GM18508 (cell line): ENCODE data around the gene MAML3.

ENCODE experiments used
- ATAC-seq: cut with Tn5 transposase; IDR thresholded peaks from one replicate; pipeline ENCODE4 v1.9.1; 2021; ENCODE audit warnings: moderate number of reproducible peaks; ENCODE audit not compliant: insufficient read depth, unreplicated experiment

The MAML3 gene

DNA sequence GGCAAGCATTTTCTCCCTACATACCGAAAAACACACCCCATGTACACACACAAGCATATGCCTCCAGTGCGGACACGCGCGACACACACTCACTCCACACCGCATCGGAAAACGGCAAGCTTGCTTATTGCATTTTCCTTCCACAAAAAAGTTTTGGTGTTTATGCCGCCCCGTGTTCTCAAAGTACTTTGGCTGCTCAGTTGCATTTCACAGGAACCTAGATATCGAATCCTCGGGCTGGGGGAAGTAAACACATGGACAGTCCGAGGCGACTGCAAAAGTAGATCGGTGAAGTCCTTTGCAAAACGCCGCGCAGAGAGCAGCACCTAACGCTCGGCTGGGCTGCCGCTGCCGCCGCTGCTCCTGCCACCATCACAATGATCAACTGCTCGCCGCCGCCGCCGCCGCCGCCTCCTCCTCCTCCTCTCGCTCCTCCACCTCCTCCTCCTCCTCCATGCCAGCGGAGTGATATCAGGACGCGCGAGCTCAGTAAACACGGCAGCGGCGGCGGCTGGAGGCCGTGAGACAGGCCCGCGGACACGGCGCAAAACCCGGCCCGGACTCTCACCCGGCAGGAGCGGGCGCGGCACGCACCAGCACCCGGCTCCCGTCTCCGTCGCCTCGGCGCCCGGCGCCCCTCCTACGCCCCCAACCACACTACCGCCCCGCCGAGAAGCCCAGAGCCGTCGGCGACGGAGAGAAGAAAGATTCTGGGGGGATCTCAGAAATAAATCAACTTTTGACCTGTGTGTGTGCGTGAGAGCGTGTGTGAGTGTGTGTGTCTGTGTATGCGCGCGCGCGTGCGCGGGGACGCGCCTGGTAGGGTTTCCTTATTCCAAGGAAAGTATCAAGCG is at the start of gene MAML3:
Gene MAML3, minus strand, starts transcription at position 467 of the 854 bp plus-strand sequence. CDS start 857 bp downstream, outside the sequence.
- ATAC-seq: no peak

- ATAC-seq: no peak
Observed at GRCh38 chr4:140198942-140199341, 45.0 kb upstream of the MAML3 start.

DNA sequence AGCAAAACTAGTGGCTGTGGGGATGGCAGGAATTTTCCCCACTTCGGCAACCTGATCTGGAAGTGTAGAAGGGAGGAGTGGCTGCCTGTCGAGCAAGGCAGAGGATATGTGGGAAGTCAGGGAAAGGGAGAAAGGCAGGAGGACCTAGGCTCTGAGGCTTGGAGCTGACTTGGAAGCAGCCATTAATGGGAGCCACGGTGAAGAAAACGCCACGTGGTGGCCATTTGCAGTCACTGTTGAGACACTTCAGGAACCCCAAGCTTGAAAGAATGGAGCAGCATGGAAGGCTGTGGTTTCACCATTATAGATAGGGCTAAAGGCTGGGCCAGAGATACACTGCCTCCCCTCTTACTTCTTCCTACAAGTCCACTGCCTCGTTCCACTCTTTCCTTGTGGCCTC is 41.8 kb upstream of the MAML3 start:
- ATAC-seq: no peak

DNA sequence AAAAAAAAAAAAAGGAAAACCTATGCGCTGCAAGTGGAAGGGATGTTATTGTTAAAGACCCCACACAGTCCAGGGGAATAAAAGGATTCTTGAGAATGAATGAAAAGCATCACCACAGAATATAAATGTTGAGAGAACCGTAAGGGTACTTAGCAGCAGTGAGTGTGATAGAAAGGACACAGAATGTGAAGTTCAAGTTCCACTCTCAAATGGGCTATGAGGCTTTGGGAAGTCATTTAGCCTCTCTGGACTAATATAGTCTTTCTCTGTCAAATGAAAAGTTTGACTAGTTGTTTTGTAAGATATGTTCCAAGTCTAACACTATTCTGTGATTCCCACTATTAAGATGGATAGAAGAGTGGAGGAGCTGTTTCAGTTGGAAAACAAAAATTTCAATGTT is 35.8 kb upstream of the MAML3 start:
- no peak for ATAC-seq

DNA sequence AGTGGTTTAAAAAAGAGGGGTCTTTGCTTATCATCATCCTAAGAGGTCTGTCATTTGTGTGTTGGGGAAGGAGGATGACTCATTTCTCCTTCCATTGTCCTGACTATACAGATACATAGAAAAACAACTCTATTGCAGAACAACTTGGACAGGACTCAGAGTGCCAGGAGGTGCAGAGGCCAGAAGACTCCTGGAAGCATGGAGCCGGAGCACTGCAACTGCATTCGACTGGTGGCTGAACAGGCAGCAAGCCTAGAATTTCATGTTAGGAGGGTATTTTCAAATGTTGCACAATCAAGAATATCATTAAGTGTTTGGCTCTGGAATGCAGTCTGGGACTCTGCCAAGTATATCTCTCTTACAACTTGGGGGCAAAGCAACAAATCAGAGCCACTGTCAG is 35.0 kb upstream of the MAML3 start:
- no peak for ATAC-seq

DNA sequence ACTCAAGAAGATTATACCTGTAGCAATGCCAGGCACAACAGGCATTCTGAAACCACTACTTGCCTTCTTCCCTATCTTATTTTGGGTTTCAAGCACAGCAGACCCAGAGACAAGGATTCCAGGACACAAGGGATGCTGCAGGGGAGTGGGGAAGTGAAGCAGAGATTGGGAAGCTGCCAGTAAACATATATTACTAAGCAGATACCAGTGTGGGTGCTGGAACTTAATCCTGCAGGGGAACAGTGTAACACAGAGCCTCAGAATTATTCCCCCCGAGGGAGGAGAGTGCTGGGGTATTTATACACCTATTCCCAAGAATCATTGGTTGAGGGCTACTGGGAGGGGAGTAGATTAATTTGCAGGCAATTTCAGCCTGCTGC is 33.3 kb upstream of the MAML3 start:
- ATAC-seq: no peak

DNA sequence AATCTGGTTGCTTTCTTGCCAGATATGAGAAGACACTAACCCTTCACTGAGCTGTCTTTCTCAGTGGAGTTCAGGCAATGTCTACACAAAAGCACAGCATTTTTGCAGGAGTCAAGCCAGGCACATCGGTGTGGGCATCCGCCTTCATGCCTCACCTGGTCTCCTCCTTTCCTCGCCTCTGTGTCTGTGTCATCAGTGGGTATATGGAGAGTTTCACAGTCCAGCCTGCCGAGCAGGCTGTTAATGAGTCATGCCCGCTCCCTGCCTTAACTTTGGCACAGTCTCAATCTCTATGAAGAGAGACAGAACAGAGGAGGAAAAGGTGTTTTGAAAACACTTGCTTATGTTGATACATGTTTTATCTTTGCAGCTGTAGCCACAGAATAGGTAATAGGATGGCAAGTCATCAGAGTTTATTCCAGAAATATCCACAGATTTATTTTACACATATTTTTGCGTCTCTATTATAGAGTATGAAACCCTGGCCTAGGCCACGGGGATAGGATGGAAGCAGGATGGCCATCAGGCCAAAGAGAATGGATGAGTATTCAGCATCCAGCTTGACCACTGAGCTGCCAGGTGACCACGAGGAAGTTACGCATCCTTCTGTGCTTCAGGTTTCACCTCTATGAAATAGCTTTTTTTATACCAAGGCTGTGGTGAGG is 32.8 kb upstream of the MAML3 start:
- ATAC-seq: no peak

DNA sequence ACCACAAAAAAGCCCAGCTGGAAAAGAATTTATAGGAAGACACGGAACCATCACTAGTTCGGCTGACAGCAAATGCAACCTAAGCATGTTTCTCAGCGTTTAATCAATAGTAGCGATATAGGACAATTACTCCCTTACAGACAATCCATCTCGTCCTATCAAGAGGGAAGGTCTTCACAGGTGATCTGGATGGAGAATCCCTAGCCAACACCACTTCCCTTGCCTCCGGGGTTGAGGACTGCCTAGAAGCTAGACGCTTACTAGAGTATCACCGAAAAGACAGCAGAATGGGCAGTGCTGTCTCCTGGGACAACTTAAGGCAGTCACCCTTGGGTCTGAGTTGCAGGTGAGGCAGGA is 32.1 kb upstream of the MAML3 start:
- no peak for ATAC-seq

- ATAC-seq: no peak
Observed at GRCh38 chr4:140185412-140186081, 31.6 kb upstream of the MAML3 start.

DNA sequence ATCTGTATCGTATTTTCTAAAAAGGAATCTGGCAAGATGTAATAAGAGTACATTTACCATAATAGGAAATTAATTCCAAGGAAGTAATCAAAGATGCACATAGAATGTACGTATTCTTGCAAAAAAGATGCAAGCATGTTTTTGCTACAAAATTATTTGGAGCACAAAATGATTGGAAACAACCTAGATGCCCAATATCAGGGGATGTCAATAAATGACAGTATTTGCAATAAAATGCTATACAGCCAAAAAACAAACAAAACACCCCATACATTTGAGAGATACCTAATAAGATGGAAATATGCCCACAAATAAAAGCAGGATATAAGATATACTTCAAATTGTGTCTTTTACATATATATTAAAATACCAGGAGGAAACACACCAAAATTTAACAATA is 29.3 kb upstream of the MAML3 start:
- no peak for ATAC-seq

- ATAC-seq: no peak
Observed at GRCh38 chr4:140180577-140180976, 26.6 kb upstream of the MAML3 start.

- no peak for ATAC-seq
Observed at GRCh38 chr4:140176735-140177134, 22.8 kb upstream of the MAML3 start.

- ATAC-seq: no peak
Observed at GRCh38 chr4:140174543-140174942, 20.6 kb upstream of the MAML3 start.

DNA sequence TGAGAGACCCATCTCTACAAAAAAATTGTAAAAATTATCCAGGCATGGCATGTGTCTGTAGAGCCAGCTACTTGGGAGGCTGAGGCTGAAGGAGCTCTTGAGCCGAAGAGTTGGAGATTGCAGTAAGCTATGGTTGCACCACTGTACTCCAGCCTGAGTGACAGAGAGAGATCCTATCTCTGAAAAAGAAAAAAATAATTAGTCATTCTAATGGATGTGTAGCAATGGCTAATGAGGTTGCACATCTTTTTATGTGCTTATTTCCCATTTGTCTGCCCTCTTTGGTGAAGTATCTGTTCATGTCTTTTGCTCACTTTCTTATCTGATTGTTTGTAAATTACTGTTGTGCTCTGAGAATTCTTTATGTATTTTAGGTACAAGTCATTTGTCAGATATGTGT is 19.0 kb upstream of the MAML3 start:
- ATAC-seq: no peak

- no peak for ATAC-seq
Observed at GRCh38 chr4:140170299-140170698, 16.3 kb upstream of the MAML3 start.

DNA sequence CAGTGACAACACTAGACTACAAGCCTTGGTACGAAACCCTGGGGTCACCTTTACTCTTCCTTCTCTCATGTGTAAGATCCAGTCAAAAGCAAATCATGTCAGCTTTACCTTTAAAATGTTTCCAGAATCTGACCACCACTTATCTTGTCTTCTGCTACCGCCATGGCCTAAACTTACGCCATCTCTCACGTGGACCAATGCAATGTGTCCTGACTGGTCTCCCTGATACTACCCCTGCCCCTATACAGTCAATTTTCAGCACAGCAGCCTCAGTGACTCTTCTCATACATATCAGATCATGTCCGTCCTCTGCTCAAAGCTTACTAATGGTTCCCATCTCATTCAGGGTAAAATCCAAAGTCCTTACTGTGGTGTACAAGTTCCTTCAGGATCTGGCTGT is 15.0 kb upstream of the MAML3 start:
- no peak for ATAC-seq

DNA sequence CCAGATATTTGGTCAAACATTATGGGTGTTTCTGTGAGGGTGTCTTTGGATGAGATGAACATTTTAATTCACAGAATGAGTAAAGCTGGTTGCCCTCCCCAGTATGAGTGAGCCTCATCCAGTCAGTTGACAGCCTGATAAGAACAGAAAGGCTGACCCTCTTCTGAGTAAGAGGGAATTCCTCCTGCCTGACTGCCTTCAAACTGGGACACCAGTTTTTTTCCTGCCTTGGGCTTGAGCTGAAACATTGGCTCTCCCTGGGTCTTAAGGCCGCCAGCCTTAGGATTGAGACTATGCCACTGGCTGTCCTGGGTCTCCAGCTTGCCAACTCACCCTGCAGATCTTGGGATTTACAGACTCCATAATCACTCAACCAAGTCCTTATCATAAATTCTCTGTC is 14.5 kb upstream of the MAML3 start:
- no peak for ATAC-seq

DNA sequence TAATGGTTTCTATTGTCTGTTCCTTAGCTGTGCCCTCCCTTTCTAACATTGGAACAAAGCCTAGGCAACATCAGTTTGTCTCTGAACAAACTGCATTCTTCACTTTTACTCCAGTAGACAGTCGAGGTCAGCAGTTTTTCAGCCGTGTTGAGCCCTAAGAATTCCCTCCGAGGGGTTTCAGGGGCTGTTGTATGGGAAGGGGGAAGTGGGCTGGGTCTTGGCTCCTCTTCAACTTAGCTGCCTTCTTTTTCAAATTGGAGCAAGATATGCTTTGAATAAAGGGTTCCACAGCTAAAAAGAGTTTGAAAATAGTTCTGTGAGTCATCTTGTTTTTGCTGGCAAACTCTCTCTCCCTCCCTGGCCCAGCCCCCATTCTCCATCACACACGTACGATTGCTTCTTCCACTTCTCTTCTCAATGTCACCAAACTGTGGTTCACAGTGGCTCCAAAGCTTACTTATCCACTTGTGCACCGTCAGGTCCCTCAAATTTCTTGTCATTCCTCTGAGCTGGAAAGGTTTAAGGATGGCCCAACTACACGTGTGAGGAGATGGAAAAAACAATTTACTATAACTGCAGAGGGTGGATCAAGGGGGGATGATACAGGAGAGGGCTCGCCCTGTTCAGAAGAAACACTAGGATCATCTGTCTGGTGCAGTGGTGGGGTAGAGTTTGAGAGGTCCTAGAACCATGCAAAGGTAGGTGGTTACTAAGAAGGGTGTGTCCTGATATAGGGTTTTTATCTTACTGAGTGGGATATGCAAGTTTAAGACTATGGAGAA is 9.2 kb upstream of the MAML3 start:
- no peak for ATAC-seq

DNA sequence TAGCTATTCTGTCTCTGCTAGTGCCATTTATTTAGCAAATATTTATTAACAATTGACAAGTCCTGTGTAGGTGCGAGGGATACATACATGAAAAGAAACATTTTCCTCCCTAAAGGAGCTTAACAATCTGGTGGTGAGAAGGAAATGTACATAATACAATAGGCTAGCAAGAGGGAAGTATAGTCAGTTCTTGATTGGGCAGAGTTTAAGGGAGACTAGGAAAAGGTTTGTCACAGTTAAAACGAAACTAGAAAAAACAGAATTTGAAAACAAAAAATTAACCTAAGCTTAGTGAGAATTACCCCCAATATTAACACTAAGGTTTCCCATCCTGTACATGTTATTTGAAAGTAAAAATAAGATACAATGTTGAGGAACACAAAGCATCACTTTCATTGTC is 8.6 kb upstream of the MAML3 start:
- no peak for ATAC-seq

GRCh38 chr4:140158365-140159030 is 4.5 kb upstream of the MAML3 start:
- no peak for ATAC-seq
